ENCODE results near the gene KIF18B.

The KIF18B gene

DNA sequence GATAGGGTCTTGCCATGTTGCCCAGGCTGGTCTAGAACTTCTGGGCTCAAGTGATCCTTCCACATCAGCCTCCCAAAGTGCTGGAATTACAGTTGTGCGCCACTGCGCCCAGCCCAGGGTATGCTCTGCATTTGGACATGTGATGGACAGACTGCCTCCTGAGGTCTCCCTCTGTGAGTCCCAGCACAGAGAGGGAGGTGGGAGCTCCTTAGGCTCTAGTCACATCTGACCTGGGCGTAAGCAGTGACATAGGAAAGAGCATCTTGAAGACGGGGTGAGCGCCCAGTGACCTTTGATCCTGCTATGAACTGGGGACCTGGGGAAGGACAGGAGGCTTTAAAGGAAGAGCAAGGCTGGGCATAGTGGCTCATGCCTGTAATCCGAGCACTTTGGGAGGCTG, 30.1 kb downstream of the KIF18B start:
- no peak for DNase-seq

DNA sequence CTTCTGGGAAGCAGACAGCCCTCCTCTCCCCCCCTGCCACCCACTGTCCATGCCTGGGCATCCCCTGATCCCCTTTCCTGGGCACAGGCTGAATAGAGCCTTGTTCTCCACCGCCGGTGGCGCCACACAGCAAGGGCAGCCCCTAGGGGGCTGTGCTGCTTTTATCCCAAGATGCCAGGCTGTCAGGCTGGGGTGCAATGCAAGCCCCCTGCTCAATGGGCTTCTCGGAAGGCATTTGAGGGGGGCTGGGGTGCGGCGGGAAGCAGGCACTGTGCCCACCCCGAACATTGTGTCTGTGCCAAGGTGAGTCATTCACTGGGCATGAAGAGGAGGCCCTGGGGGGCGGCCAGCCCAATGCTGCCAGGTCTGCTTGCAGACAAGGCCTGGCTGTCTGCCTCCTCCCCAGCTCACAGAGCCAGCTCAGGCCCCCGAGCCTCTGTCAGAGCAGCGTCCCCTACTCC, 30.8 kb downstream of the KIF18B start:
- no peak for DNase-seq

DNA sequence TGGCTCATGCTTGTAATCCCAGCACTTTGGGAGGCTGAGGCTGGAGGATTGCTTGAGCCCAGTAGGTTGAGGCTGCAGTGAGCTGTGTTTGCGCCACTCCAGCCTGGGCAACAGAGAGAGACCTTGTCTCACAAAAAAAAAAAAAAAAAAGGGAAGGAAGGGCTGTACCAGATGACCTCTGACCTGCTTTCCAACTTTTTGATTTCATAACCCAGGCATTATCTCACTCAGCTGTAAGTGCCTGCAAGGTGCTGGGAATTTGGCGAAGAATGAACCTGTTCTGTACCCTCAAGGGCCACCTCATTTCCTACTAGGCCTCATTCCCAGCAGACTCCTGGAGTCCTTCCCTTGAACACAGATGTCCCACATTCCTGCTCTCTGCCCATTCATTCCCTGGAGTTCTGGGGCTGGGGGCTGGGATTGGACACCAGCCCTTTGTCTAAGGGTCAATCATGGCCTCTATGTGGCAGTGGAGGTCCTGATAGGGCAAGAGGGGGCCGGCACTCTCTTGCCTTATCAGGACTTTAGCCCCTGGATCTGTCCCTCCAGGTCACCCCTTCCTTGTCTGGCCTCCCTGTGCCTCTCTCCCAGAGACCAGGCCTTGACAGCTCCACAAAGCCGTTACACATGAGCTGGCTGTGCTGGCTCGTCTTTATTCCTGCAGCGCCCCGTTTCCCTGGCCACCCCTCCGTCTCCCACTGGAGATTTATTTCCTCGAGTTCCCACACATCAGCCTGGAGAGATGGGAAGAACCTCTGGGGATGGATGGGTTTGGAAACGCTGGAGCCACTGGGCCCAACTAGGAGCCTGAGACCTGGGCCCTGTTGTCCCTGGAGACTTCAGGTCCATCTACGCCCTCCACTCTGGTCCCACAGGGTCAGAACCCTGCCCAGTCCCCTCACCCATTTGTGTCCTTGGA, 31.5 kb downstream of the KIF18B start:
- DNase-seq, result no peak

DNA sequence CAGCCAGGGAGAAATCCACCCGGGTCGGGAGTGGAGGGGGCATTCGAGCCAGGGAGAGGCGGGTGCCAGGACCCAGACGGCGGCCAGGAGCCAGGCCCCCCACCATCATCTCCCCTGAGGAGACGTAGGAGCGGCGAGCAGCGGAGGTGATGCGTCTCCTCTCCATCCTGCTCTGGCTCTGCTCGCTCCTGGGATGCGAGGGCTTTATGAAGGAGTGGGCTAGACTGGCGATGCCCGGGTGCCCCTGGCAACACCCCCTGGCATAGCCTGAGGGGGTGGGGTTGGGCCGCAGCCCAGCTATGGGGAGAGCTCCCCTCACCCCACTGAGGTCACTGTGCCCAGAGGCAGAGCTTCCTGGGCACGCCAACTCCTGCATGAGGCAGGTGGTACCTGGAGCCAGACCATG, 32.2 kb downstream of the KIF18B start, which contains the start of gene GFAP:
GFAP (minus strand) TSS at position 180 of the 406 bp plus-strand sequence; CDS start at position 166, 14 bp downstream.
- no peak for DNase-seq

DNA sequence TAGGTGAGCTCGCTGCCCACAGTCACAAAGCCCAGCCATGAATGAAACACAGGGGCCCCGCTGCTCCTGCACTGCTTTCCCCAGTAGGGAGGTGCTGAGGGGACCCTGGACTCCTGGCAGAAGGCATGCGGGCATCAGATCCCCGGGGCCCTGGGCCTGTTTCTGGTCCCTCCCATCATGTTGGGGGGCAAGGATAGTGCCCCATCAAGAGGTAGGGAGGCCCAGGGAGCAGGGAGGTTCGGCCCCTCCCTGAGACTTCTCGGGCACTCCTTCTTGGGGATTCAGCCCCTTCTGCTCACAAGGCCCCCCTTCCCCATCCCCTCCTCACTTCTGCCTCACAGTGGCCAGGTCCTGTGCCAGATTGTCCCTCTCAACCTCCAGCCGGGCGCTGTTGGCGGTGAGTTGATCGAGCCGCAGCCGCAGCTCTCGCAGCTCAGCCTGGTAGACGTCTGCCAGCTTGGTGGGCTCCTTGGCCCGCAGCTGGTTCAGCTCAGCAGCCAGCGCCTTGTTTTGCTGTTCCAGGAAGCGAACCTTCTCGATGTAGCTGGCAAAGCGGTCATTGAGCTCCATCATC, 32.8 kb downstream of the KIF18B start:
- DNase-seq, result no peak

DNA sequence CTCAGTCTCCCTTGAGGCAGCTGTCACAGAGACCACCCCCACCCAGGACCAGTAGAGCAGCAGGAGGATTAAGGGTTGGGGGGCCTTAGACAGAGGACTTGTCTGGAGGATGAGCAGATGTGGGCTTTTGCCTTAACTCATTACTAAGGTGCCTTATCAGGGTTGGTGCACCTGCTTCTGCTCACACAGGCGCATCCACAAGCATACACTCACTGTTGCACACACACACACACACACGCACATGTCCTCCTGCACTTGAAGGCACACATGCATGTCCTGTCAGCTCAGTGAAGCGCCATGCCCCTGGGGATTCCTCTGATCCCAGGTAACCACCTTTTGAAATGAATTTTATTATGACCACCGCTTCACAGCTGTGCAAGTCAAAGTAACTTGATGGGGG, 33.4 kb downstream of the KIF18B start:
- no peak for DNase-seq

DNA sequence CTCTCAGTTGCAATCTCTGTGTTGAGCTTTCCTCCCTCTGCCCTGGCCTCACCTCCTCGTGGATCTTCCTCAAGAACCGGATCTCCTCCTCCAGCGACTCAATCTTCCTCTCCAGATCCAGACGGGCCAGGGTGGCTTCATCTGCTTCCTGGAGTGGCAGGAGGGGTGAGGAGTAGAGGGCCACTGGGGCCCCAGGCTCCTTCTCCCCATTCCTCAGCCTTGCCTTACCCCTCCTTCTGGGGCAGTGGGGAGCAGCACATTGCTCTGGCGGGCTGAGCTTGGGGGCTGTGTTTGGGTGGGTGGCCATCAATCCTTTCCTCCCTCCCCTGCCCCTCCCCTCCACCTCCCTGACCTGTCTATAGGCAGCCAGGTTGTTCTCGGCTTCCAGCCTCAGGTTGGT, 33.9 kb downstream of the KIF18B start:
- no peak for DNase-seq

DNA sequence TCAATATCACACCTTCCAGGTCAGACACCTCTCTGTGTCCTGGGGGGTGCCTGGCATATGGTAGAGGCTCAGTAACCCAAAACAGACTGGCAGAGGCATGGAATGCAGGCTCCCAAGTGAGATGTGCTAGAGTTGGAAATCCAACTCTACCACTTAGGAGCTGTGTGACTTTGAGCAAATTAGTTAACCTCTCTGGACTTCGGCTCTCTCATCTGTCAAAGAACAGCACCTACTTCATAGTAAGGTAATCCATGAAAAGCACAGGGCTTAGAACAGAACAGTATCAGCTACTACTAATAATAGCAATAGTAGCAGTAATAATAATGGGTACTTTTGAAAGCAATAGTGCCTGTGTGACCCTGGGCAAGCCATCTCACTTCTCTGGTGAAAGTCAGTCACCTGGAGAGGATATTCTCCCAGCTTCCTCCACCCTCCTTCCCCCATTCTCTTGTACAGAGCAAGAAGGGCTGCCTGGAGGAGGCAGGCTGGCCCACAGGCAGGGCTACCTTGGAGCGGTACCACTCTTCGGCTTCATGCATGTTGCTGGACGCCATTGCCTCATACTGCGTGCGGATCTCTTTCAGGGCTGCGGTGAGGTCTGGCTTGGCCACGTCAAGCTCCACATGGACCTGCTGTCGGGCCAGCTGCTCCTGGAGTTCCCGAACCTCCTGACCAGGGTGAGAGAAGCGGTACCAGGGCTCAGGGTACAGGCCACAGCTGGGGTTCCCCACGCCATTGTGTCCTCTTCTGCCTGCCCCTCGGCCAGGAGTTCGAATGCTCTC, 34.6 kb downstream of the KIF18B start:
- no peak for DNase-seq

DNA sequence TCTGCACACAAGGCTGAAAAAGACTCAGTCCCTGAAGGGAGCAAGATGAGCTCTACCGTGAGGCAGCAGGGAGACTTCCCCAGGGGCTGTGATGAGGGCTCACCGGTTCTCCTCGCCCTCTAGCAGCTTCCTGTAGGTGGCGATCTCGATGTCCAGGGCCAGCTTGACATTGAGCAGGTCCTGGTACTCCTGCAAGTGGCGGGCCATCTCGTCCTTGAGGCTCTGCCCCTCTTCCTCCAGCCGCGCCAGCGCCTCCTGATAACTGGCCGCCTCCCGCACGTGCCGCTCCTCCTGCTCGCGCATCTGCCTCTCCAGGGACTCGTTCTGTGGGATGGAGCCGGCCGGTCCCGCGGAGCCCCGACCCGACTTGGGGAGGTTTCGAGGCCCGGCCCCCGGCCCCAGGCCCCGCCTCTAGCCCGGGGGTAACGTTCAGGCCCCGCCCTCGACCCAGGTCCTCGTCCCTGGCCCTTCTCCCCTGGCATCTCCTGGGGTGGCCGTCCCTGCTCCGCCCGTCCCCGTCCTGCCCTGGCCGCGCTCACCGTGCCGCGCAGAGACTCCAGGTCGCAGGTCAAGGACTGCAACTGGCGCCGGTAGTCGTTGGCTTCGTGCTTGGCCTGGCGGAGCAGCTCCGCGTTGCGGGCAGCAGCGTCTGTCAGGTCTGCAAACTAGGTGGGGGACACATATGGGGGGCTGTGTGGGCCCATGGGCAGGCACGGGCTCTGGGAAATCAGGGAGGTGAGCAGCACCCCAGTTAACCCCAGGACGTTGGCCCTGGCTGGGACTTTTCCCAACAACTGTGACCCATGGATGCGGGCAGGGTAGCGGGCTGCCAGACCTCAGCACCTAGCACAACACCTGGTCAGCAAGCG, 36.2 kb downstream of the KIF18B start:
- DNase-seq, result peak; percentile 60

DNA sequence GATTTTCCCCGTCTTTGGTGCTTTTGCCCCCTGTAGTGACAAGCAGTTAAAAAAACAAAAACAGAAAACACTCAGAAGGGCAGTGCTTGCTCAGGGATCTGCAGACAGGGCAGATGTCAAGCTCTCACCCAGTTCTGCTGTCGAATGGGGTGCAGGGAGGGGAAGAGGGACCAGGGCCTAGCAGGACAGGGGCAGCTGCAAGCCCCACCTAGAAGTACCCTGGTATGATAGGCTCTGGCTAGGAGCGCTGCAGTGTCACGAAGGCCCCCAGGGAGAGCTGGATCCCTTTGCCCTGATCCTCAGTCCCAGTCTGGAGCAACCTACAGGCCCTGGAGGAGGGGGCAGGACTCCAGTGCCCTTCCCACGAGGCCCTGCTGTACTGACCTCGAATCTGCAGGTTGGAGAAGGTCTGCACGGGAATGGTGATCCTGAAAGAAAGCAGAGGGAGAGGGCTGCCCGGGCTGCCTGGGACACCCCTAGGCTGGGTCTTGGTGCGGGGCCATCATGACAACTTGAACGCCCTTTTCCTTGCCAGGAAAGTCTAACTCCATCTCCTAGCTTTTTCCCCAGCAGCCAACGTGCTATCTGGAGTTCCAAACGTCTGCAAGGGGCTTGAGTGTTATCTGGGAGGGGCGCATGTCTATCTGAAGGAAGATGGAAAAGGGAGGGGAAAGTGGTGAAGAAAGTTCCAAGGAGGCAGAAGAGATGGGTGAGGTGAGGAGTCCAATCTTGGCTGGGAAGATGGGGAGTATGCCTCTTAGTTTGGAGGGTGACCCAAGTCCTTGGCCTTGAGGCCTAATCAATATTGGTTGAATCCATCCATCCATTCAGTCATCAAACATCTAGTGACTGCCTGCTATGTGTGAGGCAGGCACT, 37.1 kb downstream of the KIF18B start:
- no peak for DNase-seq

DNA sequence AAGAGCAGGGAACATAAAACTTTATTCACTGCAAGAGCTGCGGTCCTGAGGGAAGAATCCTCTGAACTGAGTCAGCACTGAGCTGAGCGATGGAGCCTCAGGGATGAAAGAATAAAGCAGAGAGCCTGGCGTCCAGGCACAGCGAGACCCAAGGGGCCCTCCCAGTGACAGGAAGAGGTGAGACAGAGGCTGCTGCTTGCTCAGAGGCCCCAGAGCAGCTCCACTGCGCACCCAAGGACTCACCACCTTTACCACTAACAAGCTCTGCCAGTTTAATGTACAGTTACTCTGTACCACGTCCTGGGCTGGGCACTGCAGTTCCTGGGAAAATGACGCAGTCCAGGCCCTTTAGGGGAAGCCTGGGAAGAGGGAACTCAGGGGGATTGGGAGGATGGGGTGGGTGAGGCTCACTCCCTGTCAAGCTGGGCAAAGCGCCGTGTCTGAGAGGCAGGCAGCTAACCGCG, 37.9 kb downstream of the KIF18B start:
- DNase-seq, result no peak

DNA sequence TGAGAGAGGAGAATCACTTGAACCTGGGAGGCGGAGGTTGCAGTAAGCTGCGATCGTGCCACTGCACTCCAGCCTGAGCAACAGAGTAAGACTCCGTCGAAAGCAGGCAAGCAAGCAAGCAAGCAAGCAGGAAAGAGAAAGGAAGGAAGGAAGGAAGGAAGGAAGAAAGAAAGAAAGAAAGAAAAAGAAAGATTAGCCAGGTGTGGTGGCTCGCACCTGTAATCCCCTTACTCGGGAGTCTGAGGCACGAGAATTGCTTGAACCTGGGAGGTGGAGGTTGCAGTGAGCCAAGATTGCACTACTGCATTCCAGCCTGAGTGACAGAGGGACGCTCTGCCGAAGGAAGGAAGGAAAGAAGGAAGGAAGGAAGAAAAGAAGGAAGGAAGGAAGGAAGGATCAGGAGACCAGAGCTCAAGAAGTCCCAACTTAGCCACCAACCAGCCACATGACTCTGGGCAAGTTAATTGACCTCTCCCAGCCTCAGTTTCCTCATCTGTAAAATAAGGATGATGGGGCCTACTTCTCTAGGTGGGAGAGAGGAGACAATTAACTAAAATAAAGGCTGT, 38.7 kb downstream of the KIF18B start:
- no peak for DNase-seq

DNA sequence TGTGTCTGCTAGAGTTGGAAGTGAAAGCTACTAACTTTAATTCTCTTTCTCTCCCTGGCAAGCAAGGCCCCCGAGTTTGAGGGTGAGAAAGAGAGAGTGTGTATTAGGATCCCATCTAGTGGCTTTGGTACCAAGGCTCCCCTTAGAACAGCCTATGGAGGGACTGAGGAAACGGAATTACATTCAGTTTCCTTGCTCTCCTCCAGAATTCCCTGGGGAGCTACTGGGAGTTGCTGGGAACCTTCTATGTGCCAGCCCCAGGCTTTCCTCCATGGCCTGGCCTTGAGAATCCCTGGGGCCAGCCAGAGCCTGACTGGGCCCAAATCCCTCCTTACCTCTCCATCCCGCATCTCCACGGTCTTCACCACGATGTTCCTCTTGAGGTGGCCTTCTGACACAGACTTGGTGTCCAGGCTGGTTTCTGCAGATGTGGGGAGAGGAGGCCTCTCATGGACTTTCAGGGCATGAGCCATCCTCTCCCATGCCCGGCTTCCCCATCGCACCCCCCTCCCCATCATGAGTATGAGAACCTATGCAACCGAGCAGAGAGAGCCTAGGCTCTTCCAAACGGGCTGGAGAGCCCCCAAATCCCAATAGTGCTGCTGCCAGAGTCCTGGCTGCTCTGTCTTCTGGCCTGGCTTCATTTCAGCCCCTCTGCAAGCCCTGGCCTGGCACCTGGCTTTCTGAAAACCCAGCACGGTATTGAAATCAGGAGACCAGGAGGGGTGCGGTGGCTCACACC, 39.7 kb downstream of the KIF18B start:
- DNase-seq, result no peak

DNA sequence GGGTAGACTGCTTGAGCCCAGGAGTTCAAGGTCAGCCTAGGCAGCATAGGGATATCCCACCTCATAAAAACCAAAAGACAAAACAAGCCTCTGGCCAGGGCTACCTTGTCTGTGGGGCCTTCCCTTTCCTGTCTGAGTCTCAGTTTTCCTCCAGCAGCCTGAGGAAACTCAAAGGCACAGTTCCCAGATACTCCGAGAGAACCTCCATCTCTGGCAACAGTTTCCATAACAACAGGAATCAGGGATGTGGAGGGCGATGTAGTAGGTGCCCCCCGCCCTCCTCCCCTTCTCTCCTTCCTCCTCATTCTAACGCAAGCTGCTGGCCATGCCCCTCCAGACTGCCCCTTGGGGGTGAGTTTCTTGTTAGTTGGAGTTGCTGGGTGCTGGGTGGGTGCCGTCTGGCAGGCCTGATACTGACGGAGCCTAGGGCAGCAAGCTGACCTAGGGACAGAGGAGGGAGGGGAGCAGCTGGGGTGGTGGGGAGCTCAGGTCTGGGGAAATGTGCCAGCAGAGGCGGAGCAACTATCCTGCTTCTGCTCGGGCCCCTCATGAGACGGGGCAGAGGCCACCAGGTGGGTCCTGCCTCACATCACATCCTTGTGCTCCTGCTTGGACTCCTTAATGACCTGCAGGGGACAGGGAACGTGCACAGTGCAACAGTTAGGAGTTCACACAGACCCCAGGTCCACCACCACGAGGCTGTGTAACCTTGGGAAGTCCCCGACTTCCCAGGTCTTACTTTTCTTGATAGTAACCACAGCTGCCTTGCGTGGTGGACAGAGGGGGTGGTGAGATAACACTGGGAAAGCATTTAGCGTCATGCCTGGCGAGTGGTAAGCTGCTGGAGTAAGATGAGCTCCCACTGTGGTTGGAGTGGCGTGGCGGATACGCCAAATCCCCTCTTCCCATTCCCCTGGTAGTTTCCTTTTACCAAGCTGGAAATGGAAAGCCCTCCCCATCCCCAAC, 40.5 kb downstream of the KIF18B start:
- DNase-seq, result no peak

DNA sequence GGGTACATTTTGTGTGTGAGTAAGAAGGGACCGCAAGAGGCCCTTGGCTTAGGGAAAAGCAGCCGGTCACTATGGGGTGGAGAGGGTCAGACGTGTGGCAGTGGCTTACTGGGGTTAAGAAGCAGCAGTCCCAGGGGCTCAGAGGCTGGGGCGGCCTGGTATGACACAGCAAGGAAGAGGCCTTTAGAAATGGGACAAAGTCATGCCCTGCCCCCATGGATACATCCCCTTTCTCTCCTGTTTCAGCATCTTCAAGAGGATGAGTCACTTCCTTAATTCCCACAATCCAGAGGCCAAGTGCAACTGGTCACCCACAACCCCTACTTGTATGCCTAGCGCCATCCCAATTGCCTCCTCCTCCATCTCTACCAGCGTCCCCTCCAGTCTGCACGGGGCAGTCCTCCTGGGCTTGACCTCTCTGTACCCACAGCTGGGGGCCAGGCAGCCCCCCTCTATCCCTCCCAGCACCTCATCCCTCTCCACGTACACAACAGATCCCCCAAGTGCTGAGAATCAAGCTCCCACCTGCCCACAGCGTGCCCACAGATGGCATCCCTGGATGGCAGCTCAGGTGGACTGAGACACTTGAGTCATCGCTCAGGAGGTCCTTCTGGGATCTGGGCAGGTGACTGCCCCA, 41.4 kb downstream of the KIF18B start:
- peak; percentile 10 for DNase-seq

DNA sequence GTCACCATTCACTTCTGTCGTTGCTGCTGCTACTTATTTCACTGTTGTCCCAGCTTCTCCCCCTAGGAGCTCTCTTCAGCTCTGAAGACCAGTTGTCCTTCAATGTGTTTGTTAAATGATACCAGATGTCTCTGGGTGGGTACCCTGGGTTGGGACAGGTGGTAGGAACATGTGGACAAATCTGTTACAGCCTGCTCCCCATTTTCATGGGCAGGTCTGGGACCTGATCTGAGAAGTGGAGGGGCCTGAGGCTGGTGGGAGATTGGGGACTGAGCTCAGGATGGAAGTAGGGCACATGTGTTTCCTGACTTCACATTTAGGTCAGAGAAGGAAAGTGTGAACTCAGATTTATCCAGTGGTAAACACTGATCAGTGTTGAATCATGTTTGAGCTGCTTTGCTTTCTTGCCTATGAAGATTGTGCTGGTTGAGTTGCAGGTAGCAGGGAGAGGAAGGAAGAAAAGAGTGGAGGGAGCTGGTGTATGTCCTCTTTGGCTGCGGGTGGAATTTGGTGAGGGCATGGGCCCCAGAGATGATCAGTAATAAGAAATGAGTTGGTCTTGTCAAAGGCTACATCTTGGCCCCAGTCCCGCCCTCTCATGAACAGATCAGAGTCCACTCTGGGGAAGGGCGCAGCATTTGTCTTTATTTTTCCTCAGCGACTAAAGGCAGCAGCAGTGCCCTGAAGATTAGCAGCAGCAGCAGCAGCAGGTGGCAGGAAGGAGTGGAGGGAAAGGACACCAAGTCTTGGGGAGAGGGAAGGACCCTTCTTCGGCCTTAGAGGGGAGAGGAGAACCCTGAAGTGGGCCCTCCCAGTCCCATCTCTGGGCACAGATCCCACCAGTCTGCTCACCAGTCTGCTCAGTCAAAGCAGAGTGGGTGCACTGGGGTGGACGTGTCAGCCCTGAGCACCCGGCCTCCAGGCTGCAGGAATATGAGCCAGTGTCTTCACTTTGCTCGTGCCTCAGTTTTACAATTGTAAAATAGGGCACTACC, 42.3 kb downstream of the KIF18B start:
- DNase-seq, result no peak
